CD14-positive monocyte (primary cell): ENCODE results near the gene SALL4. TPM values are rescaled to one million over a fixed set of nuclear protein-coding genes. Genes with fewer than 3 reads are reported as not detected.

Experiments used
- DNase-seq, 3 donors: peaks; one replicate each; pipeline ENCODE4 v3.0.0-alpha.2; 2011 to 2022
- H2AFZ ChIP-seq: 2 replicates; pipeline ENCODE4 v1.6.0; 2012; ENCODE audit warnings: mild to moderate bottlenecking, low read depth, low read length, inconsistent platforms; ENCODE audit not compliant: insufficient read depth, poor library complexity, severe bottlenecking
- H3K27ac ChIP-seq, 2 donors: 1 replicate in 1 of 2; 2 replicates in 1 of 2; pipeline ENCODE4 v1.5.1; 2012 to 2013; ENCODE audit warnings: low read length in 2 of 2, control low read depth in 1 of 2, inconsistent platforms in 1 of 2, low read depth in 1 of 2, mild to moderate bottlenecking in 1 of 2
- H3K27me3 ChIP-seq, 2 donors: one replicate each; pipeline versions ENCODE4 v1.6.0 to v1.6.1; 2011 to 2013; ENCODE audit warnings: low read length in 2 of 2; ENCODE audit not compliant: control insufficient read depth in 2 of 2, insufficient read depth in 2 of 2
- H3K36me3 ChIP-seq, 2 donors: replicated peaks in 1 of 2; 1 replicate in 1 of 2; 2 replicates in 1 of 2; pipeline versions ENCODE4 v1.5.1 to v1.6.1; 2012 to 2013; ENCODE audit warnings: low read length in 2 of 2, control low read depth in 1 of 2, inconsistent platforms in 1 of 2, mild to moderate bottlenecking in 1 of 2; ENCODE audit not compliant: insufficient read depth in 2 of 2, control insufficient read depth in 1 of 2
- H3K4me1 ChIP-seq, 2 donors: 1 replicate in 1 of 2; 2 replicates in 1 of 2; pipeline versions ENCODE4 v1.5.1 to v1.6.1; 2012 to 2013; ENCODE audit warnings: low read length in 2 of 2, control low read depth in 1 of 2, inconsistent platforms in 1 of 2, mild to moderate bottlenecking in 1 of 2, moderate library complexity in 1 of 2; ENCODE audit not compliant: insufficient read depth in 2 of 2, control insufficient read depth in 1 of 2
- H3K4me2 ChIP-seq: replicated peaks from 2 replicates; pipeline ENCODE3; 2012; ENCODE audit warnings: low read length, moderate library complexity, mild to moderate bottlenecking; ENCODE audit not compliant: poor library complexity, severe bottlenecking; ENCODE audit errors: extremely low read depth
- H3K4me3 ChIP-seq, 3 experiments: fragments of 200-600 bp in 1 of 3; sonication (generic) in 1 of 3; replicated peaks in 1 of 3; 1 replicate in 2 of 3; 2 replicates in 1 of 3; pipeline ENCODE4 v1.5.1; 2011 to 2013; ENCODE audit warnings: low read length in 3 of 3, mild to moderate bottlenecking in 3 of 3, control low read depth in 2 of 3, low read depth in 2 of 3, inconsistent platforms in 1 of 3, moderate library complexity in 1 of 3
- H3K79me2 ChIP-seq: 2 replicates; pipeline ENCODE4 v1.6.0; 2012; ENCODE audit warnings: mild to moderate bottlenecking, control low read depth, inconsistent platforms, low read length, moderate library complexity; ENCODE audit not compliant: insufficient read depth
- H3K9ac ChIP-seq: 2 replicates; pipeline ENCODE4 v1.6.0; 2017; ENCODE audit warnings: low read length, mild to moderate bottlenecking; ENCODE audit not compliant: insufficient read depth, poor library complexity, severe bottlenecking
- H3K9me3 ChIP-seq, 2 donors: replicated peaks in 1 of 2; 1 replicate in 1 of 2; 2 replicates in 1 of 2; pipeline versions ENCODE4 v1.5.1 to v1.6.1; 2012 to 2013; ENCODE audit warnings: low read length in 2 of 2, control low read depth in 1 of 2; ENCODE audit not compliant: control insufficient read depth in 1 of 2, insufficient read depth in 1 of 2
- H4K20me1 ChIP-seq: 2 replicates; pipeline ENCODE4 v1.6.0; 2012; ENCODE audit warnings: mild to moderate bottlenecking, low read length, control low read depth, moderate library complexity; ENCODE audit not compliant: insufficient read depth
- H3K27ac Mint-ChIP-seq, 7 donors: one replicate each; pipeline ENCODE4 v1.8.0; 2020; ENCODE audit warnings: mild to moderate bottlenecking in 7 of 7, mixed read lengths in 7 of 7, moderate library complexity in 6 of 7, inconsistent platforms in 2 of 7
- H3K27me3 Mint-ChIP-seq, 3 donors: one replicate each; pipeline ENCODE4 v1.8.0; 2021 to 2022; ENCODE audit warnings: low read depth in 3 of 3, mild to moderate bottlenecking in 3 of 3, mixed read lengths in 3 of 3, moderate library complexity in 3 of 3, inconsistent platforms in 1 of 3
- H3K36me3 Mint-ChIP-seq, 2 donors: one replicate each; pipeline ENCODE4 v1.8.0; 2020; ENCODE audit warnings: mixed read lengths in 2 of 2, inconsistent platforms in 1 of 2, mild to moderate bottlenecking in 1 of 2
- H3K4me1 Mint-ChIP-seq: one replicate; pipeline ENCODE4 v1.8.0; 2020; ENCODE audit warnings: mild to moderate bottlenecking, mixed read lengths
- H3K4me3 Mint-ChIP-seq, 2 donors: one replicate each; pipeline ENCODE4 v1.8.0; 2020; ENCODE audit warnings: mild to moderate bottlenecking in 2 of 2, mixed read lengths in 2 of 2, moderate library complexity in 1 of 2
- H3K9me3 Mint-ChIP-seq, 7 donors: one replicate each; pipeline ENCODE4 v1.8.0; 2020 to 2022; ENCODE audit warnings: mixed read lengths in 7 of 7, mild to moderate bottlenecking in 6 of 7, moderate library complexity in 6 of 7, inconsistent platforms in 2 of 7
- CTCF ChIP-seq: fragments of 200-600 bp; IDR thresholded peaks from one replicate; pipeline ENCODE4 v1.8.0; 2022; ENCODE audit warnings: antibody characterized with exemption, mild to moderate bottlenecking
- WGBS: methylation state at CpG from one replicate; pipeline ENCODE4 v1.1.5; 2013; ENCODE audit warnings: missing lambda C conversion rate; ENCODE audit not compliant: insufficient coverage; 5-methylcytosine and 5-hydroxymethylcytosine counted together
- intact Hi-C, 2 donors: fragments of 100-400 bp; cut with micrococcal nuclease; formaldehyde crosslinking; loops; one replicate each; pipeline versions ENCODE4 v1.15.0 to v1.15.1; 2023
- polyA plus RNA-seq, 3 donors: library from polyadenylated mRNA; depleted of rRNA in 1 of 3; unstranded in 2 of 3; stranded (reverse) in 1 of 3; fragments of 300-500 nt in 2 of 3; fragments of >200 nt in 1 of 3; fragmentation: Illumina TruSeq in 2 of 3; gene quantifications; 1 replicate in 2 of 3; 2 replicates in 1 of 3; pipeline ENCODE4 v1.2.3, GENCODE V29; 2012 to 2021

The SALL4 gene
- polyA plus RNA-seq, 3 donors = 0.07 TPM; not detected in 2

GRCh38 chr20:51734876-51735720 lies 67.2 kb downstream of the SALL4 start:
- no peak overlapping the region for H3K9ac ChIP-seq
- no peaks in the 10 kb centered on the region for H3K36me3 ChIP-seq
- H4K20me1 ChIP-seq = no peaks in the 10 kb centered on the region
- no peak overlapping the region for H3K4me3 ChIP-seq
- intact Hi-C loops = no loop called here
- H3K4me1 Mint-ChIP-seq = peaks cover 3% of the 10 kb centered on the region
- no peak overlapping the region for H3K4me2 ChIP-seq
- H3K9me3 Mint-ChIP-seq = peaks cover 0 to 1% (median 0%) of the 10 kb centered on the region in 7 donors
- no peak for DNase-seq
- H3K27ac Mint-ChIP-seq = no peak overlapping the region
- no peak for TF ChIP-seq CTCF
- no peaks in the 10 kb centered on the region for H3K36me3 Mint-ChIP-seq
- WGBS = 80% methylated on average over 7 of the region's 13 CpGs
- H3K79me2 ChIP-seq = no peaks in the 10 kb centered on the region
- H3K4me3 Mint-ChIP-seq = no peak overlapping the region
- H3K27me3 Mint-ChIP-seq = peaks cover 2 to 6% (median 6%) of the 10 kb centered on the region in 3 donors
- H3K27me3 ChIP-seq = no peaks in the 10 kb centered on the region
- H3K9me3 ChIP-seq = no peaks in the 10 kb centered on the region
- H3K4me1 ChIP-seq = no peaks in the 10 kb centered on the region
- H3K27ac ChIP-seq = no peak overlapping the region
- H2AFZ ChIP-seq = no peak overlapping the region

GRCh38 chr20:51733070-51733469 lies 69.3 kb downstream of the SALL4 start:
- Mint-ChIP-seq H3K36me3 (no peaks in the 10 kb centered on the region), H3K9me3 (peaks cover 0 to 2% (median 0%) of the 10 kb centered on the region in 7 donors)
- no peaks in the 10 kb centered on the region for H3K79me2 ChIP-seq

More at GRCh38 chr20:51733070-51733469, 69.3 kb downstream of the SALL4 start:
- intact Hi-C loops = no loop called here
- Histone ChIP-seq H4K20me1 (no peaks in the 10 kb centered on the region), H3K9ac (no peak overlapping the region), H2AFZ (no peak overlapping the region), H3K36me3 (no peaks in the 10 kb centered on the region), H3K4me1 (no peaks in the 10 kb centered on the region), H3K4me2 (no peak overlapping the region), H3K27me3 (no peaks in the 10 kb centered on the region), H3K27ac (no peak overlapping the region), H3K9me3 (no peaks in the 10 kb centered on the region), H3K4me3 (no peak overlapping the region)
- H3K27ac Mint-ChIP-seq = no peak overlapping the region
- no peak overlapping the region for H3K4me3 Mint-ChIP-seq
- no peak for DNase-seq
- TF ChIP-seq CTCF = no peak
- peaks cover under 1 to 6% (median 2%) of the 10 kb centered on the region in 3 donors for H3K27me3 Mint-ChIP-seq
- WGBS = no CpG with 5 or more reads among the region's 3 CpGs
- peaks cover 3% of the 10 kb centered on the region for H3K4me1 Mint-ChIP-seq

Other genes with a start within 250 kb of the SALL4 start
- under 1 TPM in 1 of 3 donors, not detected in 2; 0.04 TPM for gene ATP9A, start 34.1 kb downstream of the SALL4 start, polyA plus RNA-seq